GM21576 (cell line): Measurements from ENCODE around the gene STX18.
"Not testable (repeated sequence)": the region's sequence is repeated elsewhere in the genome, so short reads cannot be mapped to it uniquely, and the experiment has no call there.

Experiments
- ATAC-seq: cut with Tn5 transposase; IDR thresholded peaks from one replicate; pipeline ENCODE4 v1.9.1; 2021; ENCODE audit warnings: mild to moderate bottlenecking, moderate library complexity; ENCODE audit not compliant: unreplicated experiment

STX18 gene

DNA sequence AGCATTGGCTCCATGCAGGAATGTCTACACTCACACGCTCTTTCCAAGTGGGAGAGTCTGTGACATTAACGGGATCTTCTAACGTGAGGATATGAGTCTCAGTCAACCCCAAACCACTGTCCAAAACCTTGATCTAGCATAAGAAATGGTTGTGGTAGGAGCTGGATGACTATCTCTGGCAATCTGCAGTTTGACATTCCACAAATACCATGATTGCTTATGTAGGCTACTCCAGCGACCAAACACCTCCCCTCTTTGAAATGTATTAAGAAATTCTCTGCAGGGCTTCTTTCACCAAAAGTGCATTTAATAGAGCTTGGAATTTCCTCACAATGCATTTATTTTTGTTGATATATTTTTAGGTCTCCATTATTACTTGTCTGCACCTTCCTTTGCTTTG lies 14.1 kb upstream of the STX18 start:
- ATAC-seq = no peak

DNA sequence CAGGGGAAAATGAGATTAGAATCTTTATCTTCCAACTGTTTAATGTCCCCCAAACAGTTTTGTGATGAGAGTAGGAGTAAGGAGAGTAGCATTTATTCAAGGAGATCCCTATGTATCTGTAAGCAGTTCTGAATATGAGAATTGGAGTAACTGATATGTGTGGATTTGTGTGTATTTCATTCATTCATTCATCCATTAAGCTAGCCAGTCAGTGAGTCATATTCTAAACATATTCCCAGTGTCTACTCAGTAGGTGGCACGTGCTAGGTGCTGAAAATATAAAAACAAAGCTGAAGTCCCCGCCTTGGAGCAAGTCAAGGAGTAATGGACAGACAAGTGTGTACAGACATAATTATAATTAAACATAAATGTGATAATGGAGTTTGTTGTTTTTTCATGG lies 12.4 kb upstream of the STX18 start:
- ATAC-seq = no peak

DNA sequence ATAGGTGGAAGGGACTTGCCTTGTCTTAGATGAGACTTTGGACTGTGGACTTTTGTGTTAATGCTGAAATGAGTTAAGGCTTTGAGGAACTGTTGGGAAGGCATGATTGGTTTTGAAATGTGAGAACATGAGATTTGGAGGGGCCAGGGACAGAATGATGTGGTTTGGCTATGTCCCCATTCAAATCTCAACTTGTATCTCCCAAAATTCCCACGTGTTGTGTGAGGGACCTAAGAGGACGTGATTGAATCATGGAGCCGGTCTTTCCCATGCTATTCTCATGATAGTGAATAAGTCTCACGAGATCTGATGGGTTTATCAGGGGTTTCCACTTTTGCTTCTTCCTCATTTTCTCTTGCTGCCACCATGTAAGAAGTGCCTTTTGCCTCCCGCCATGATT lies 10.2 kb upstream of the STX18 start:
- not testable (repeated sequence) for ATAC-seq

DNA sequence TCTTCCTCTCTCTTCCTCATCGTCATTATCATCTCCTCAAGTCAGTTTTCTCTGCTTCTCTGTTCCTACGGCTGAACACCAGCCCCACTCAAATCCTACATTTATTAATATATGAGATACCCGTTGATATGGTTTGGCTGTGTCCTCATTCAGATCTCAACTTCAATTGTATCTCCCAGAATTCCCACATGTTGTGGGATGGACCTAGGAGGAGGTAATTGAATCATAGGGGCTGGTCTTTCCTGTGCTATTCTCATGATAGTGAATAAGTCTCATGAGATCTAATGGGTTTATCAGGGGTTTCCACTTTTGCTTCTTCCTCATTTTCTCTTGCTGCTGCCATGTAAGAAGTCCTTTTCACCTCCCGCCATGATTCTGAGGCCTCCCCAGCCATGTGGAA lies 8.3 kb upstream of the STX18 start:
- not testable (repeated sequence) for ATAC-seq

DNA sequence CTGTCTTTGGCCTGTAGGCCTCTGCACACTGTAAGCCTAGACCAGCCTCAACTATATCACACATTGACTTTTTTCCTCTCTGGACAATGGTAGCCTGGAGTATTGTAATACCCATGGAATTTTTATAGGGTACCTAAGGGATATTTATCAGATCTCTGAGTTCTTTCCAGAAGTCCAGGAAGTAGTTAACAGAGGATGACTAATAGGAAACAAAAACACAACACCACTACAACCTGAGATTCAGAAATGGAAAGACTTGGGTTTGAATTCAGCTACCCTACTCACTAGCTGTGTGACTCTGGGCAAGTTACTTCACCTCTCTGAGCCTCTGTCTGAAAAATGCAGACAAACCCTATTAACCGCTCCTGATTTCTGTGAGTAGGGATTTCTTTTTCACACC lies 7.7 kb upstream of the STX18 start:
- ATAC-seq = no peak

DNA sequence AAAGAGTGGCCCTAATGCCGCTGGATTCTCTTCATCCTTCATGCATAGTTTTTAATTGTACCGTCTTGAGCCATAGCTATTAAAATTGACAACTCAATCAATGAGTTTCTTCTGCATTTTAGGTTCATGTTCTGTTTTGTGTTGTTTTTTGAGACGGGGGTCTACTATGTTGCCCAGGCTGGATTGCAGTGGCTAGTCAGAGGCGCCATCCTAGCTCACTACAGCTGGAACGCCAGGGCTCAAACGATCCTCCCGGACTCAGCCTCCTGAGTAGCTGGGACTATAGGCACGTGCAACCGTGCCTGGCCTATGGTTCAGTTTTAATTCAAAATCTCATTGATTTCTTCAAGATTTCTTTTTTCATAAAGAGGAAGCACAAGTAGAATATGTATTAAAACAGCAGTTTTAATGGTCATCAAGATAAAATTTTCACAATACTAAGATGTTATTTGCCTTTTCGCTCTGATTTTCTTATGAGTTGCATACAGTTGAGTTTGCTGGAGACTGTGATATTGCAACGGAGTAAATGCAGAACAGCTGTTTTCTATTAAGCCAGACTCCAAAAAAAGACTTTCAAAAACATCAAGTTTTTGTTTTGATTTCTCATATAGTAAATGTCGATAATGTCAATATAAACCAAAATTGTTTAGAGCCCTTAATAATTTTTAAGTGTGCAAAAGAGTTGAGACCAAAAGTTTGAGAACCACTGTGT lies 1.1 kb upstream of the STX18 start:
- no peak for ATAC-seq

DNA sequence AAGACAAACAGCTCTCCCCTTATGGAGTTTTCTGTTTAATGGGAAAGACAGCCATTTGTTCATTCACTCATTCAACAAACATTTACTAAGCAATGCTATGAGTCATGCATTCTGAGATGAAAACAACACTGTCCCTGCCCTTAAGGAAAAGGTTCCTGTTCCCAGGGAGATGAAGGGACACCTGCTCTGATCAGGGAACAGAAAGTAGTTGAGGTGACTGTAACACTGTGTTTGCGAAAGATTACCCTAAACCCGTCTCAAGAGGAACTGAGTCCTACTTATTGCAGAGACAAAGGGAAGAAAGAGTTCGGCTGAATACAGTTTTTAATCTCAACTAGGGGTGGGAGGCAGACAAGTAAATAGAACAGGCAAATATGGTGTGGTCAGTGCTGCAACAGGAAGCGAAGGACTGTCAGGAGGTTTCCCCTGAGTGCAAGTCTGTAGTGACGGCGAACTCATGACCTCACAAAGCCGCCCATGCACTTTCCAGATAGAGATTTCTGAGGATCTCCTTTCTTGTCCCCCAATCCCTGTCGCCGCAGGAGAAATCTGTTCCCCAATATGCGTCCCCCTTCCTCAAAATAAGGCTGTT lies 712 bp downstream of the STX18 start:
- no peak for ATAC-seq

DNA sequence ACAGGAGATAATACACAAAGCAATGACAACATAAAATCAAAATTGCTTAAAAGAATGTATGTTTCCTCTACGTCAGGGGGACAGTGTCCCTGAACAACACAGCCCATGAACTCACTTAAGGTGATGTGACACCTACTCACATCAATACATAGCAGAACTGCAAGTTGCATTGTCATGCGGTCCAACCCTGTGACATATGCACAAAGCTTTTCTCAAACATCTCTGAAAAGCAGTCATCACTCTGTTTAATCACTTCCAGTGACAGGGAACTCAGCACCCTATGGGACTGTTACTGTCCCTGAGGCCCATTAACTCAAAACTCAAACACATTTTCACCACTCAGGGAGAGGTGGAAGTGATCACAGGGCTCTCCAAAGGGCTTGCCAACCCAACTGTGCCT lies 2.4 kb downstream of the STX18 start:
- ATAC-seq = no peak

DNA sequence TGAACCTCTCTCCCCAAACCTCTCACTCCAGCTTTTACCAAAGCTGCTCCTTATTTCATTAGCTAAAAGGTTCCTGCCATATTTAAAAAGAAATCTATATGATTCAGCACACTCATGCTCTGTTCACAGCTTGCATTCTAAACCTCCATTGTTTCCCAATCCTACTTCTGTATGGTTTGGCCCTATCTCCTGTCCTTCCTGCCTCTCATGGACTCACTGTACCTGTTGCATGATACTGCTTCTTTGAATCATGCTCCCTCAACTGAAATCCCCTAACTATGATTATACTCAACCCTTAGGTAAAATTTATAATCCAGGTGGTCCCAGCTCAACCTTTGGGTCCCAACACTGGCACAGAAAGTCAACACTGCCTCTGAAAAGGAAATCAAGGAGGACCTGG lies 6.3 kb downstream of the STX18 start:
- no peak for ATAC-seq

DNA sequence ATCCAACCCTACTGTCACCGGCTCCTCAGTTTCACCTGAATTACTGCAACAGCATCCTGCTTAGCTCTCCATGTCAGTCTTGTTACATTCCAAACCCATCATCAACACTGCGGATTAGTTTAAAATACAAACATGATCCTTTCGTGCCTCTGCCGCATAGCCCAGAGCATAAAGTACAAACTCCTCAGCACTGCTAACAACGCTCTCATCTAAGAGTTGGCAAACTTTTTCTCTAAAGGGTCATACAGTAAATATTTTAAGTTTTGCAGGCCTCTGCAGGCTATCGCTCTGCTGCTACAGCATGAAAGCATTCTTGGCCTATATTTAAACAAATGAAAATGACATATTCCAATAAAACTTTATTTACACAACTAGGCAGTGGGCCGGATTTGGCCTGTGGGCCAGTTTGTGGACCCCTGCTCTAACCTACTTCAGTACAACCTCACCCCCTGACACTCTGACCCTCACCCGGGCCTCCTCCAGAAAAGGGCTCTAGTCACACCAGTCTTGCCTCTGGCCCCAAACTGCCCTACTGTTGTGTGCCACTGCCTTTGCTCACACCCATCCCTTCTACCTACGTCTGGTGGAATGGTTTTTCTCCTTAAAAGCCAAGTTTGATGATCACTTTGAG lies 7.2 kb downstream of the STX18 start:
- no peak for ATAC-seq

DNA sequence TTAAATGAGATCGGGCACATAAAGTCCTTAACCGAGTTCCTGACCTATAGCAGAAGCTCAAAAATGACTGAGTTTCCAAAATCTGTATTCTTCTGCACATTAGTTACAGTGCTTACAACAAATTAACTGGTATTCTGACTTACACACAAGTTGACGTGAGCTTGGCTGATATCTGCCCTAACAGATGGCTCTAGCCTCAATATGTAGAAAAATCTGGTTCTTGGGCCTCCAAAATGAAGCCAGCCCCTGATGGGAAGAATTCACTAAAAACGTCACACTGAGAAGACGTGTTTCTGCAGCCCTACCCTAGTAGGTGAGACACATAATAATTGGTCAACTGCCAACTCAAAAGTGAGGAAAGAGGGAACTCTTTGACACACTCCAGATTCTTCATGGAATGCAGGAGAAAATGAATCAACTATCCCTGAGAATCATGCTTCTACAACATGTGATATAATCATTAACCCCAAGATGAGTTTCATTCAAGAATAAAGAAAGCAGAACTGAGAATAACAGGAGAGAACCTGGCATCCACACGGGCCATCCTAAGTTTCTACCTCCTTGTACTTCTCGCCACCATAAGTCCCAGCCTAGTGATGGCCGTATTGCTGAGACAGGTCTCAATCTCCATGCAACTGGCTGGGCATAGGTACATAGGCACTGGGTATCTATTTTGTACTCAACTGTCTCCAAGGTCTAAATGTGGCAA lies 8.2 kb downstream of the STX18 start:
- no peak for ATAC-seq

DNA sequence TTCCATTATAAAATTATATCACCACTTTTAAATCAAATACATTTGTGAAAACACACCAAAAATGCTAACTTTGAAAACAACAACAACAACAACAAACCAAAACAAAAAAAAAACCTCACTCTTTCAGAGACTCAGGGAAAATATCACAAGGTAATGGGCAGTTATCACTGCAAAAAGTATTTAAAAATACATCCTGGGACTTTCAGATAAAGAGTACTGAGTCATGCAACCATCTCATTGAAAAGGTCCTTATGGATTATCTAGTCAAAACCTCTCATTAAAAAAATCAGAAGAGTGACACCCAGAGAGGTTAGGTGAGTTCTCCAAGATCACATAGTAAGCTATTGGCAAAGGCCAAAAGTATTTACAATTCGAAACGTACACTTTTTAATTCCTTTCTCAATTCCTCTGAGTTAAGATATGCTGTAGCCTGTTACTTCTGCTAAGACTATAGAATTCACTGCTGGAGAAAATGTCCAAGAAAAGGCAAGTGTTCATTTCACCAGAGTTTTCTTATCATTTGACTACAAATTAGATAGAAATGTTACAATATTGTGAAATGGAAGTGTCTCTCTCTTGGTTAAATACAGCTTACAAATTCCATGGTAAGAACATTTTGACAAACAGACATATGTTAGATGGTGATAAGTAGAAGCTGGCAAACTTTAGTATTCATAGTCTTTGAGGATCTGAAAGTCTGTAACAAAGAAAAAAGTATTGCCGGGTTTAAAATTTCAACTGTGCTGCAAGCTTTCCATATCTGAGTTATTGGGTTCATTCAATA lies 9.3 kb downstream of the STX18 start:
- ATAC-seq = no peak

DNA sequence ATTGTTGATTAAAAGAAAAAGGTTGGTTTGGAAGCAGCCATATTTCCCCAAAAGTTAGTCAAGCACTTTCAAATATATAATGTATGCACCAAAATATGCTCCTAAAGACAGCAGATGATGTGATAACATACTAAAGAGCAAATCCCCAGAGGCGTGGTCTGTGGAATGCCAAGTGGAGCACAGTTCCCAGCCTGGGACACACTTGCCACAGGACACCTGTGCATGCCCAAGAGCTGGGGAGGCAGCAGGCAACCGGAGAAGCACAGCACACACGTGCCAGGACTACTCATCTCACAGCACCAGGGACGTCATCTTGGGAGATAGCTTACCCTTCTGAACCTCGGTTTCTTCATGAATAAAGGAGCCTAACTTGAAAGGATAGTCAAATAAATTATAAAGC lies 12.5 kb downstream of the STX18 start:
- no peak for ATAC-seq

DNA sequence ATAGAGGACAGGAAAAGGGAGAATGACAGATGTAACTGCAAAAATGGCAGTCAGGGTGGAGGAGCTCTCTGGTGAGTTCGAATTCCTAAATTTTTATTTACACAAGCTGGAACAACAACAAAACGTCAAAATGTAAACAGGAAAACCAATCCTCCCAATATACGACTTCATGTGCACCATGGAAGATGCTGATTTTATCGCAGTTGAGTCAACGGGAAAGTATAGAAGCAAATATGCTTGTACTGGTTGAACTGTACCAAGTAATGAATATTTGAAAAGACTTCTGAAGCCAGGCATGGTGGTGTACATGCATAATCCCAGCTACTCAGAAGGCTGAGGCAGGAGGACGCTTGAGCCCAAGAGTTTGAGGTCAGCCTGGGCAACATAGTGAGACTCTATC lies 15.4 kb downstream of the STX18 start:
- ATAC-seq = no peak

DNA sequence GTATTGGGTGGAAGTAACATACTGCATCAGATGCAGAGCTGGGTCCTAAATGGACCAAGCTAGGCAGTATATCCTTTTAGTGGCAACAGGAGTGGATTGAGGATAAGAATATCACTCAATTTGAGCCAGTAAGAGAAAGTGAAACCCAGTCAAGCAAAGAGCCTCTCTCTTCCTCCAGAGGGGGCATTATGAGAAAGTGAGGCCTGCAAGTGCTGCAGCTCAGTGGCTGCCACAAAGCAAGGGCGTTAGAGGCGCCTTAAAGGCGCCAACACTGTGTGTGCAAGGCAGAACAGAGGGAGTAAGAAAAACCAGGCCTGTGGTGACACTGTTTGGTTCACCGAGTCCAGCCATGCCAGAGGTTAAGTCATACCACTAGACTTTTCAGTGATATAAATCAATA lies 17.5 kb downstream of the STX18 start:
- ATAC-seq = peak; percentile 96

DNA sequence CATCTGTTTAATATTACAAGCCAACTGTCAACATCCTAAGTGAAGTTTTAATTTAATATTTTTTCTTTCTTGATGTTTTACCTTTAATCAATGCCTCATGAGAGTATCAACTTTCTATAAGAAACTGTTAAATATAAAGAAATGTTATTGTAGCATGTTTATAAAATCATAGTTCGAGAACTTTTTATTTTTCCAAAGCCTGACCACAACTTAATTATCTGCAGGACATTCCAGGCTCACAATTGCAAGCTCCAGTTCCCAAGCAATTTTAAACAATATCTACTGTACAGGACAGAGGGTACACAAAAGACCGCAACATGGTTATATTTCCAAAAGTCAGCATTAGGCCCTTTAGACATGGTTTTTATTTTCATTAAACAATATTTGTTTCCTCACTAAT lies 20.1 kb downstream of the STX18 start:
- ATAC-seq = no peak

DNA sequence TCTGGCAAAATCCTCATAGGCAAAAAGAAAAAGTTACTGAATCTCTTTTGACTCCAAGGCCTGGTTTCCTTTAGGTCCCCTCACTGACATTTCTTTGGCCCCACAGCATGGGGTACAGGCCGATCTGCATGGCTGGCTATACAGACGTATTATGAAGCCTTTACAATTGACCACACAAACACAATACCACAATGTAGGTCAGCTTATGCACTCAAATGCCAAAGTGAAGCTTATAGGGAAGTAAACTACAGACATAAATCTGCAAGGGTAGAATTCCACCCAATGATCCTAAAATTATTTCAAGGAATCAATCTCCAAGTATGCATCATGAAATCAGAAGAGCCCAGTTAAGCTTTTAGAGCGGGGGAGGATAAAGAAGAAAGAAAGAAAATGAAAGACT lies 20.7 kb downstream of the STX18 start:
- ATAC-seq = no peak

DNA sequence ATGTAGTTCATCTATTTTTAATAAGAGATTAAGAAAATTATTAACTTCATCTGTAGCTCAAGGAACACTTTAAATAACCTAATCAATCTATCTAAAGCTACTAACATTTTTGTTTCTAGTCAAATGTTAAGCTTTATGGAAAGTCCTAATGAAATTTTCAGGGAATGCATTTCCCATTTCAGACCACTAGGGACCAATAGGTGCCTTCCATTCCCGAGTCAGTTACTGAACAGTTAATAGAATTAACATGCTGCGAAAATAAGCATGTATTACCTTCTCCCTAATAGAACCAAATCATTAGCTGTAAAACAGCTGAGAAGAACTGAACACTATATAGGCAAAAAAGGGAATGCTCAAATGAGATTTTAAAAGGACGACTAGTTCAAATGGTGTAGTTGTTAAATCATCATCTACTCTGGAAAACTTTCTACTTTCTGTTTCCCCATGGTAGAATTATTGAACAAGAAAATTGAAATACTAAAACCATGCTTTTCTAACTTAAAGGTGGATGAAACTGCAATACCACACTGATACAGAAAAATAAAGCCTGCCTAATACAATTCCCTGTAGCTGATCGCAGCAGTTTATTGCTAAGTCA lies 22.5 kb downstream of the STX18 start:
- ATAC-seq = no peak

DNA sequence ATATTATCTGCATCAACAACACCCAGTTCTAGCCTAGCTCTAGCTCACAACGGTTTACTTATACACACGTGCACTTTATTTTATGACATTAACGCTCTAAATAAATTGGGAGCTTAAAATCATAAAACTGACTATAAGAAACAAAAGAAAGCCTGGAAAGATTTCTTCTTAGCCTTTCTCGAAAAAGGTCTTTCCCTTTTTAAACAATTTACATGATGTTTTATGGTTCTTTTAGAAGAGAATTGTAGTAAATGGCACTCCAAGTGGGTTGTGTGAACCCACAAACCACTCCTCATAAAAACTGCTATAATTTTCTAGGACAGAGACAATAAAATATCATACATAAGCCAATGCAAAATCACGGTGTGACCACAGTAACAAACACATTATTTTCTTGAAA lies 23.1 kb downstream of the STX18 start:
- no peak for ATAC-seq

DNA sequence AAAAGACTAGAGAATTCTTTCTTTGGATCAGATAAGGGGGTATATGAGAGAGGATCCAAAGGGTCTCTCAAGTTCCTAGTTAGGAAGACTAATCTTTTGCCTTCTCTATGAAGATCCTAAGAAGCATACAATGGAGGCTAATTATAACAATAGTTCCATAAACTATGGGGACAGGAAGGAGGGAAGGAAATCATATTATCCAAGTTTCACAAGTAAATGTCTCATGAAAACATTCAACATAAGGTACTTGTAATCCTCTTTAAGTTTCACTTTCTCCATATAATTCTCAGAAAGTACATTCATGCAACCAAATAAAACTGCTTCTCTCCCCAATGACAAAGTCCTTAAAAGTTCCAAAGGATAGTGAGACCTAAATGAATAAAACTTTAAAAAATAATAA lies 27.1 kb downstream of the STX18 start:
- no peak for ATAC-seq

DNA sequence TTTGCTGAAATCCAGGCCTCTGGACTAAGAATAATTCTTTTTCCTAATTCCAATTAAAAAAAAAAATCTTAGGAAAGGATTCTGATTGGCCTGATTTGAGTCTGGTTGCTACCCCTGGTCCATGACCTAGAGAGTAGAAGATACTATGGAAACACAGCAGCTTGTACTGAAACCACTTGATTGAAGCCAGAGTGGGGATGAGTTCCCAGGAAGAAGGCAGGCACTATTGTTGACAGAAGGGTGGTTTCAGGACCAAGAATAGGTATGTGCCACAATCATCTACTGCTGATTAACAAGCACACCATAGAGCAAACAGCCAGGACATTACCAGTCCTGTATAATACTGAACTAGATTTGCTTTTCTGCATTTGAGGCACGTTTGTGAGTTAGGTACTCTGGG lies 29.6 kb downstream of the STX18 start:
- no peak for ATAC-seq
